SK-N-SH (cell line): ENCODE data around the gene ADGRL3. TPM values are rescaled to one million over a fixed set of nuclear protein-coding genes. Genes with fewer than 3 reads are reported as not detected.

Experiments
- CTCF ChIA-PET: fragments of 300-600, 350-600 bp; formaldehyde crosslinking; extraction: SDS; loops from one replicate; lab custom pipeline; 2021; lab: Yijun Ruan, JAX
- POLR2A ChIA-PET: fragments of 350-600 bp; sonication (Branson Sonifier 250); formaldehyde crosslinking; extraction: SDS; loops from one replicate; lab custom pipeline; 2020; ENCODE audit warnings: antibody characterized with exemption, inconsistent platforms; lab: Yijun Ruan, JAX
- DNase-seq: peaks from one replicate; pipeline ENCODE4 v3.0.0; 2012
- H2AFZ ChIP-seq: fragments of 200-600 bp; sonication (generic); 2 replicates; pipeline ENCODE4 v1.8.1; 2016; ENCODE audit warnings: antibody characterized with exemption, mild to moderate bottlenecking, low read depth
- H3F3A ChIP-seq: fragments of 200-600 bp; sonication (generic); replicated peaks from 2 replicates; pipeline ENCODE3; 2016; ENCODE audit warnings: antibody characterized with exemption, mild to moderate bottlenecking; ENCODE audit not compliant: insufficient read depth
- H3K27ac ChIP-seq, 2 experiments: fragments of 200-500 bp in 1 of 2; fragments of 200-600 bp in 1 of 2; sonication (Bioruptor generic) in 1 of 2; sonication (generic), shearing (Covaris generic) in 1 of 2; 2 replicates each; pipeline versions ENCODE4 v1.5.1 to v1.6.1; 2014 to 2016; ENCODE audit warnings: low read depth in 2 of 2, inconsistent platforms in 1 of 2, low read length in 1 of 2, mild to moderate bottlenecking in 1 of 2, mixed read lengths in 1 of 2
- H3K27me3 ChIP-seq: fragments of 200-600 bp; sonication (generic), shearing (Covaris generic); 2 replicates; pipeline ENCODE4 v1.6.1; 2016; ENCODE audit warnings: mixed run types; ENCODE audit not compliant: insufficient read depth
- H3K36me3 ChIP-seq, 2 experiments: fragments of 200-500 bp in 1 of 2; fragments of 200-600 bp in 1 of 2; sonication (Bioruptor generic) in 1 of 2; sonication (generic) in 1 of 2; replicated peaks in 1 of 2; 2 replicates each; pipeline versions ENCODE3 to v1.5.1; 2014 to 2016; ENCODE audit warnings: low read length in 1 of 2, mild to moderate bottlenecking in 1 of 2; ENCODE audit not compliant: insufficient read depth in 2 of 2, control insufficient read depth in 1 of 2
- H3K4me1 ChIP-seq, 2 experiments: fragments of 200-500 bp in 1 of 2; fragments of 200-600 bp in 1 of 2; sonication (Bioruptor generic) in 1 of 2; sonication (generic), shearing (Covaris generic) in 1 of 2; 2 replicates each; pipeline versions ENCODE4 v1.5.1 to v1.6.1; 2014 to 2016; ENCODE audit warnings: low read depth in 1 of 2, low read length in 1 of 2, mixed run types in 1 of 2; ENCODE audit not compliant: insufficient read depth in 2 of 2, control insufficient read depth in 1 of 2
- H3K4me2 ChIP-seq: fragments of 200-600 bp; sonication (generic), shearing (Covaris generic); 2 replicates; pipeline ENCODE4 v1.6.1; 2017; ENCODE audit warnings: mixed run types
- H3K4me3 ChIP-seq, 2 experiments: fragments of 200-500 bp in 1 of 2; fragments of 200-600 bp in 1 of 2; sonication (Bioruptor generic) in 1 of 2; sonication (generic), shearing (Covaris generic) in 1 of 2; 2 replicates each; pipeline versions ENCODE4 v1.5.1 to v1.8.1; 2014 to 2016; ENCODE audit warnings: low read depth in 2 of 2, inconsistent platforms in 1 of 2, low read length in 1 of 2, mild to moderate bottlenecking in 1 of 2, mixed read lengths in 1 of 2, moderate library complexity in 1 of 2
- H3K79me2 ChIP-seq: fragments of 200-600 bp; sonication (generic); 2 replicates; pipeline ENCODE4 v1.8.1; 2017; ENCODE audit warnings: mild to moderate bottlenecking; ENCODE audit not compliant: insufficient read depth
- H3K9ac ChIP-seq: fragments of 200-600 bp; sonication (generic); 2 replicates; pipeline ENCODE4 v1.6.1; 2017; ENCODE audit warnings: mixed run types
- H3K9me2 ChIP-seq: fragments of 200-600 bp; sonication (generic); 2 replicates; pipeline ENCODE4 v1.6.1; 2017; ENCODE audit warnings: mixed run types
- H3K9me3 ChIP-seq: fragments of 200-600 bp; sonication (generic); 2 replicates; pipeline ENCODE4 v1.6.1; 2017; ENCODE audit warnings: mixed run types, mild to moderate bottlenecking, moderate library complexity
- H4K20me1 ChIP-seq: fragments of 200-600 bp; sonication (generic); 2 replicates; pipeline ENCODE4 v1.6.1; 2017; ENCODE audit warnings: mild to moderate bottlenecking, mixed run types; ENCODE audit not compliant: insufficient read depth
- CHD2 ChIP-seq: fragments of 150-350 bp; IDR thresholded peaks from 2 replicates; pipeline ENCODE4 v1.6.1; 2018; ENCODE audit warnings: low read length; ENCODE audit not compliant: partially characterized antibody
- CTCF ChIP-seq: fragments of 200-600 bp; sonication (generic); IDR thresholded peaks from 2 replicates; pipeline ENCODE4 v1.6.1; 2017; ENCODE audit warnings: antibody characterized with exemption, mild to moderate bottlenecking, moderate library complexity
- EZH2phosphoT487 ChIP-seq: fragments of 200-600 bp; sonication (generic); IDR thresholded peaks from 2 replicates; pipeline ENCODE4 v1.6.1; 2017; ENCODE audit warnings: low read depth, mixed run types, mild to moderate bottlenecking, antibody characterized with exemption, moderate library complexity, borderline replicate concordance
- FOSL2 ChIP-seq: IDR thresholded peaks from 2 replicates; pipeline ENCODE4 v1.4.0; 2012; ENCODE audit warnings: low read depth, mild to moderate bottlenecking, moderate library complexity, borderline replicate concordance
- FOXJ3 ChIP-seq: sonication (generic); formaldehyde crosslinking; IDR thresholded peaks from 2 replicates; pipeline ENCODE4 v1.5.1; 2020; ENCODE audit warnings: mild to moderate bottlenecking, missing genetic modification reagents
- GATA2 ChIP-seq: sonication (generic); formaldehyde crosslinking; IDR thresholded peaks from 2 replicates; pipeline ENCODE4 v1.5.0; 2020; ENCODE audit warnings: mild to moderate bottlenecking, missing genetic modification reagents
- MEF2A ChIP-seq: IDR thresholded peaks from 2 replicates; pipeline ENCODE4 v1.4.0; 2012; ENCODE audit warnings: low read depth, borderline replicate concordance
- POLR2AphosphoS5 ChIP-seq: IDR thresholded peaks from 2 replicates; pipeline ENCODE4 v1.6.1; 2012; ENCODE audit warnings: low read depth, low read length
- RCOR1 ChIP-seq: fragments of 150-350 bp; IDR thresholded peaks from 2 replicates; pipeline ENCODE4 v1.6.1; 2017; ENCODE audit warnings: antibody characterized with exemption, low read length
- REST ChIP-seq: IDR thresholded peaks from 2 replicates; pipeline ENCODE4 v1.6.1; 2012; ENCODE audit warnings: mild to moderate bottlenecking, low read depth, low read length, moderate library complexity
- RXRA ChIP-seq: IDR thresholded peaks from 2 replicates; pipeline ENCODE4 v1.4.0; 2012; ENCODE audit warnings: low read depth, mild to moderate bottlenecking, borderline replicate concordance
- TEAD4 ChIP-seq: IDR thresholded peaks from 2 replicates; pipeline ENCODE4 v1.4.0; 2012; ENCODE audit warnings: mild to moderate bottlenecking, borderline replicate concordance; ENCODE audit not compliant: insufficient read depth
- YY1 ChIP-seq: IDR thresholded peaks from 2 replicates; pipeline ENCODE4 v1.4.0; 2012; ENCODE audit warnings: low read depth, mild to moderate bottlenecking
- WGBS: methylation state at CpG from one replicate; pipeline ENCODE4 v1.1.6; 2017; ENCODE audit warnings: low lambda C conversion rate; 5-methylcytosine and 5-hydroxymethylcytosine counted together
- polyA plus RNA-seq, 3 experiments: library from polyadenylated mRNA; depleted of rRNA; stranded (reverse); fragments of >200 nt; gene quantifications; 2 replicates each; pipeline ENCODE4 v1.2.3, GENCODE V29; 2012
- TF ChIP-seq, protein P1 (sequence below): IDR thresholded peaks from 2 replicates; pipeline ENCODE4 v1.4.0; 2012; ENCODE audit warnings: low read depth, borderline replicate concordance
- TF ChIP-seq, protein P2 (sequence below): fragments of 150-350 bp; IDR thresholded peaks from 2 replicates; pipeline ENCODE4 v1.6.1; 2016; ENCODE audit warnings: mild to moderate bottlenecking, low read depth, low read length

Gene ADGRL3
- polyA plus RNA-seq, 1 of the 3 experiments (the other 2 are of a cell fraction): 0.03 TPM

DNA sequence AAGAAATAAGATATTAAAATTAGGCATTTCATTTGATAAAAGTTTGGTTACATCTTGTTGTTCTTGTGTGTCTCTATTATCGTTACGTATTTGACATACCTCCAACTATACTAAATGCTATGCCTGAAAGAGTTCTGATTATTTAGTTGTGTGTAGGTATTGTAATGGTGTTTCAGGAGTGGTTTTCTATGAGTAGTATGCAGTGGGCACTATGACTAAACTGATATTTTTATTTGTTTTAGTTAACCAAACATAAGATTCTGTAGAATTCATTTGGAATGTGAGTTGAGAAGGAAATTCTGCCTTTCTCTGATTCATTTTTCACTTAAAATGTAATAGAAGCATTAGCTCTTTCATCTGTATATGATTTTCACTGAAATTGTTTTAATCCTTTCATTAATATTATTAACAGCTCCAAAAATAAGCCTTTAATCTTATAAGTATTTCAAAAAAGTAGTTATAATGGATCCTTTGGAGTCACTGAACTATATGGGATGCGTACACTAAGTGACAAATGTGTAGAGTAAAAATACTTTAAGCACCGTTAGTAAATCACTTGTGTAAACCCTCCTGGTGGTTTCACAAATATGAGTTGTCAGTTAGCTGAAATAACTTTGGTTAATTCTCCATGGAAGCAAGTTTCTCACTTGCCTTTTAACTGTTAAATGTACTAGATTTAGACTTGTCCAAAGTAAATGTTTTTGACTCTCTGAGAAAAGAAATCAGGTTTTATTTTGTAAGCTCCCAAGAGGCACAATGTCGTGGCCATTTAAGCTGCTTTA is 388.7 kb downstream of the ADGRL3 start:
- 59% methylated on average over 5 of the region's 5 CpGs for WGBS
- ChIA-PET CTCF (no interaction called here), POLR2A (no interaction called here)

More for the DNA sequence above, 388.7 kb downstream of the ADGRL3 start:
- Histone ChIP-seq H3K9me2 (no peaks in the 10 kb centered on the region), H3K36me3 (no peaks in the 10 kb centered on the region), H3K4me1 (no peaks in the 10 kb centered on the region; a peak in 1 of 4 replicates), H3K9me3 (no peaks in the 10 kb centered on the region), H2AFZ (no peak overlapping the region), H3K27ac (no peak overlapping the region), H3K4me2 (no peak overlapping the region), H3K4me3 (no peak overlapping the region), H3K79me2 (no peaks in the 10 kb centered on the region), H4K20me1 (no peaks in the 10 kb centered on the region), H3K9ac (no peak overlapping the region), H3K27me3 (no peaks in the 10 kb centered on the region), H3F3A (no peaks in the 10 kb centered on the region)
- no peak for TF ChIP-seq POLR2AphosphoS5
- TF ChIP-seq FOSL2: no peak
- TF ChIP-seq CTCF: no peak
- TF ChIP-seq FOXJ3 (CRISPR knock-in tag): no peak
- no peak for TF ChIP-seq REST
- TF ChIP-seq RCOR1: no peak
- no peak for TF ChIP-seq EZH2phosphoT487
- no peak for TF ChIP-seq GATA2
- no peak for TF ChIP-seq MEF2A
- TF ChIP-seq RXRA: no peak
- TF ChIP-seq TEAD4: no peak
- TF ChIP-seq, protein P1, sequence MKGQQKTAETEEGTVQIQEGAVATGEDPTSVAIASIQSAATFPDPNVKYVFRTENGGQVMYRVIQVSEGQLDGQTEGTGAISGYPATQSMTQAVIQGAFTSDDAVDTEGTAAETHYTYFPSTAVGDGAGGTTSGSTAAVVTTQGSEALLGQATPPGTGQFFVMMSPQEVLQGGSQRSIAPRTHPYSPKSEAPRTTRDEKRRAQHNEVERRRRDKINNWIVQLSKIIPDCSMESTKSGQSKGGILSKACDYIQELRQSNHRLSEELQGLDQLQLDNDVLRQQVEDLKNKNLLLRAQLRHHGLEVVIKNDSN: no peak
- no peak for TF ChIP-seq YY1
- no peak for TF ChIP-seq CHD2
- TF ChIP-seq, protein P2, sequence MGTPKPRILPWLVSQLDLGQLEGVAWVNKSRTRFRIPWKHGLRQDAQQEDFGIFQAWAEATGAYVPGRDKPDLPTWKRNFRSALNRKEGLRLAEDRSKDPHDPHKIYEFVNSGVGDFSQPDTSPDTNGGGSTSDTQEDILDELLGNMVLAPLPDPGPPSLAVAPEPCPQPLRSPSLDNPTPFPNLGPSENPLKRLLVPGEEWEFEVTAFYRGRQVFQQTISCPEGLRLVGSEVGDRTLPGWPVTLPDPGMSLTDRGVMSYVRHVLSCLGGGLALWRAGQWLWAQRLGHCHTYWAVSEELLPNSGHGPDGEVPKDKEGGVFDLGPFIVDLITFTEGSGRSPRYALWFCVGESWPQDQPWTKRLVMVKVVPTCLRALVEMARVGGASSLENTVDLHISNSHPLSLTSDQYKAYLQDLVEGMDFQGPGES: no peak
- no peak for DNase-seq
